Activated CD8-positive, alpha-beta T cell treated with anti-CD3 and anti-CD28 coated beads for 36 hours (primary cell): ENCODE results near the gene STX2. TPM values are rescaled to one million over a fixed set of nuclear protein-coding genes. Genes with fewer than 3 reads are reported as not detected.

ENCODE experiments used
- ATAC-seq: fragments of 200-7000 bp; cut with Tn5 transposase; one replicate; pipeline ENCODE4 v1.10.0; 2021; ENCODE audit warnings: mild to moderate bottlenecking, moderate library complexity
- CTCF ChIA-PET: fragments of 350-600 bp; sonication (Branson Sonifier 250); formaldehyde crosslinking; loops from one replicate; lab custom pipeline; 2021; ENCODE audit warnings: antibody characterized with exemption; lab: Charles Lee
- POLR2A ChIA-PET: fragments of 350-600 bp; sonication (Branson Sonifier 250); formaldehyde crosslinking; loops from one replicate; lab custom pipeline; 2021; ENCODE audit warnings: antibody characterized with exemption; lab: Charles Lee
- DNase-seq: peaks from one replicate; pipeline ENCODE4 v3.0.0-alpha.2; 2020
- H3K27ac Mint-ChIP-seq: one replicate; pipeline ENCODE4 v1.8.0; 2021; ENCODE audit warnings: mild to moderate bottlenecking, mixed read lengths
- H3K27me3 Mint-ChIP-seq: one replicate; pipeline ENCODE4 v1.8.0; 2021; ENCODE audit warnings: mixed read lengths
- H3K36me3 Mint-ChIP-seq: one replicate; pipeline ENCODE4 v1.8.0; 2021; ENCODE audit warnings: low read depth, mixed read lengths
- H3K4me1 Mint-ChIP-seq: one replicate; pipeline ENCODE4 v1.8.0; 2021; ENCODE audit warnings: low read depth, mixed read lengths
- H3K4me3 Mint-ChIP-seq: one replicate; pipeline ENCODE4 v1.8.0; 2021; ENCODE audit warnings: mild to moderate bottlenecking, moderate library complexity, mixed read lengths
- H3K9me3 Mint-ChIP-seq: one replicate; pipeline ENCODE4 v1.8.0; 2021; ENCODE audit warnings: mixed read lengths
- intact Hi-C: fragments of 100-400 bp; cut with micrococcal nuclease; formaldehyde crosslinking; loops from one replicate; pipeline ENCODE4 v1.10.0; 2022
- total RNA-seq, 2 experiments: library from RNA; stranded (reverse); gene quantifications; one replicate each; pipeline ENCODE4 v1.2.3, GENCODE V29; 2021
- TF ChIP-seq, protein P1 (sequence below): fragments of 200-600 bp; IDR thresholded peaks from one replicate; pipeline ENCODE4 v1.8.0; 2022; ENCODE audit warnings: antibody characterized with exemption, mild to moderate bottlenecking

STX2 gene
- total RNA-seq, 2 experiments from 2014 or later = 11.8 to 12.4 TPM

GRCh38 chr12:130745921-130746320 lies 93.1 kb downstream of the STX2 start:
- no peak overlapping the region for H3K4me3 Mint-ChIP-seq
- CTCF ChIA-PET = interaction anchor here (1.2 kb wide), 1 partner anchor 30 kb away, joined by 3 read pairs; no protein-coding TSS in a partner anchor
- POLR2A ChIA-PET = no interaction called here
- no peaks in the 10 kb centered on the region for H3K36me3 Mint-ChIP-seq
- H3K27ac Mint-ChIP-seq = no peak overlapping the region
- no peaks in the 10 kb centered on the region for H3K9me3 Mint-ChIP-seq
- peaks cover 6% of the 10 kb centered on the region for H3K4me1 Mint-ChIP-seq
- DNase-seq (no peak), ATAC-seq (no peak)
- TF ChIP-seq, protein P1, sequence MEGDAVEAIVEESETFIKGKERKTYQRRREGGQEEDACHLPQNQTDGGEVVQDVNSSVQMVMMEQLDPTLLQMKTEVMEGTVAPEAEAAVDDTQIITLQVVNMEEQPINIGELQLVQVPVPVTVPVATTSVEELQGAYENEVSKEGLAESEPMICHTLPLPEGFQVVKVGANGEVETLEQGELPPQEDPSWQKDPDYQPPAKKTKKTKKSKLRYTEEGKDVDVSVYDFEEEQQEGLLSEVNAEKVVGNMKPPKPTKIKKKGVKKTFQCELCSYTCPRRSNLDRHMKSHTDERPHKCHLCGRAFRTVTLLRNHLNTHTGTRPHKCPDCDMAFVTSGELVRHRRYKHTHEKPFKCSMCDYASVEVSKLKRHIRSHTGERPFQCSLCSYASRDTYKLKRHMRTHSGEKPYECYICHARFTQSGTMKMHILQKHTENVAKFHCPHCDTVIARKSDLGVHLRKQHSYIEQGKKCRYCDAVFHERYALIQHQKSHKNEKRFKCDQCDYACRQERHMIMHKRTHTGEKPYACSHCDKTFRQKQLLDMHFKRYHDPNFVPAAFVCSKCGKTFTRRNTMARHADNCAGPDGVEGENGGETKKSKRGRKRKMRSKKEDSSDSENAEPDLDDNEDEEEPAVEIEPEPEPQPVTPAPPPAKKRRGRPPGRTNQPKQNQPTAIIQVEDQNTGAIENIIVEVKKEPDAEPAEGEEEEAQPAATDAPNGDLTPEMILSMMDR = no peak
- H3K27me3 Mint-ChIP-seq = peaks cover 12% of the 10 kb centered on the region
- intact Hi-C loops = loop anchor here (10.0 kb wide), 1 partner anchor 181 kb away; no protein-coding TSS in a partner anchor

DNA sequence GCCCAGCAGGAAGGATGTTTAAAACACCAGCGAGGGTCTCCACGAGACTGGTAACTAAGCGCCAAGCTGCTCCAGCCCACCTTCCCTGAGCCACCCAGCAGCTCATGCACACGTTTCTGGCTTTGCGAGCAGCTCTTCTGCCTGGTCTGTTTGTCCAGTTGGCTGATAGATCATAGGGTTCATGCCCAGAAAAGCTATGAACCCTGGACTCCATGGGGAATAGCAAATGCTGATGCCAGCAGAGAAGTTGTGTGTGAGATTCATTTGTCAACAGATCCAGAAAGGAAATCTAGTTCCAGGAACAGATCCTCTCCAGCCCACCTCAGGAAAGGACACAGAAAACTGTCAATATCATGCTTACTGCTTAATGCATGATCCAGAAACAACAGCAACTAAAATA lies 94.8 kb downstream of the STX2 start:
- intact Hi-C loops = loop anchor here (10.0 kb wide), 1 partner anchor 179 kb away; no protein-coding TSS in a partner anchor
- DNase-seq (no peak), ATAC-seq (no peak)
- TF ChIP-seq, protein P1 = no peak
- H3K4me1 Mint-ChIP-seq = peaks cover 6% of the 10 kb centered on the region
- H3K27ac Mint-ChIP-seq = no peak overlapping the region
- no peaks in the 10 kb centered on the region for H3K36me3 Mint-ChIP-seq
- no peak overlapping the region for H3K4me3 Mint-ChIP-seq
- ChIA-PET CTCF (interaction anchor here (1.5 kb wide), 1 partner anchor 702 kb away, joined by 3 read pairs; no protein-coding TSS in a partner anchor), POLR2A (no interaction called here)
- H3K27me3 Mint-ChIP-seq = peaks cover 21% of the 10 kb centered on the region
- H3K9me3 Mint-ChIP-seq = no peaks in the 10 kb centered on the region

GRCh38 chr12:130743606-130744005 lies 95.4 kb downstream of the STX2 start:
- Mint-ChIP-seq H3K4me3 (no peak overlapping the region), H3K4me1 (peaks cover 6% of the 10 kb centered on the region), H3K36me3 (no peaks in the 10 kb centered on the region), H3K9me3 (no peaks in the 10 kb centered on the region), H3K27me3 (peaks cover 21% of the 10 kb centered on the region), H3K27ac (no peak overlapping the region)
- ChIA-PET POLR2A (no interaction called here), CTCF (interaction anchor here (1.5 kb wide), 1 partner anchor 702 kb away, joined by 3 read pairs; no protein-coding TSS in a partner anchor)
- no peak for DNase-seq
- no peak for ATAC-seq
- intact Hi-C loops = loop anchor here (10.0 kb wide), 1 partner anchor 179 kb away; no protein-coding TSS in a partner anchor
- TF ChIP-seq, protein P1 = no peak

- TF ChIP-seq, protein P1 = no peak
- intact Hi-C loops = loop anchor here (10.0 kb wide), 1 partner anchor 178 kb away; no protein-coding TSS in a partner anchor
- ATAC-seq (no peak), DNase-seq (no peak)
- H3K36me3 Mint-ChIP-seq = no peaks in the 10 kb centered on the region
- H3K27ac Mint-ChIP-seq = no peak overlapping the region
- CTCF ChIA-PET = interaction anchor here (1.5 kb wide), 1 partner anchor 701 kb away, joined by 3 read pairs; no protein-coding TSS in a partner anchor
- no peak overlapping the region for H3K4me3 Mint-ChIP-seq
- POLR2A ChIA-PET = no interaction called here
- H3K9me3 Mint-ChIP-seq = no peaks in the 10 kb centered on the region
- H3K27me3 Mint-ChIP-seq = peaks cover 19% of the 10 kb centered on the region
- peaks cover 5% of the 10 kb centered on the region for H3K4me1 Mint-ChIP-seq
Measured at GRCh38 chr12:130743176-130743575, 95.9 kb downstream of the STX2 start.

GRCh38 chr12:130742716-130743115 lies 96.3 kb downstream of the STX2 start:
- no peaks in the 10 kb centered on the region for H3K36me3 Mint-ChIP-seq
- ChIA-PET CTCF (no interaction called here), POLR2A (no interaction called here)
- DNase-seq (no peak), ATAC-seq (no peak)
- TF ChIP-seq, protein P1 = no peak
- H3K4me3 Mint-ChIP-seq = no peak overlapping the region
- H3K27ac Mint-ChIP-seq = no peak overlapping the region
- intact Hi-C loops = loop anchor here (10.0 kb wide), 1 partner anchor 178 kb away; no protein-coding TSS in a partner anchor
- peaks cover under 1% of the 10 kb centered on the region for H3K4me1 Mint-ChIP-seq
- no peaks in the 10 kb centered on the region for H3K9me3 Mint-ChIP-seq
- peaks cover 15% of the 10 kb centered on the region for H3K27me3 Mint-ChIP-seq
